HepG2 (cell line): Measurements from ENCODE around the gene AGTRAP. TPM values are rescaled to one million over a fixed set of nuclear protein-coding genes. Genes with fewer than 3 reads are reported as not detected.

Source experiments
- CBX1 ChIP-seq: IDR thresholded peaks from one replicate; pipeline ENCODE4 v1.6.1; 2016; ENCODE audit warnings: antibody characterized with exemption, low read depth
- NFATC3 ChIP-seq: sonication (generic); formaldehyde crosslinking; IDR thresholded peaks from 2 replicates; pipeline ENCODE4 v1.5.1; 2020; ENCODE audit warnings: mild to moderate bottlenecking, missing genetic modification reagents
- PHF21A ChIP-seq: sonication (generic); formaldehyde crosslinking; IDR thresholded peaks from 2 replicates; pipeline ENCODE4 v1.5.0; 2020; ENCODE audit warnings: mild to moderate bottlenecking, missing genetic modification reagents
- SNAPC4 ChIP-seq: sonication (generic); formaldehyde crosslinking; IDR thresholded peaks from 2 replicates; pipeline ENCODE4 v1.4.0; 2020; ENCODE audit warnings: mild to moderate bottlenecking, missing genetic modification reagents
- TCF12 ChIP-seq, 2 experiments: fragments of 450-650 bp in 1 of 2; sonication (generic) in 1 of 2; formaldehyde crosslinking in 1 of 2; IDR thresholded peaks; 2 replicates each; pipeline versions ENCODE4 v1.6.1 to v1.8.0; 2017 to 2022; ENCODE audit warnings: antibody characterized with exemption in 1 of 2, mild to moderate bottlenecking in 1 of 2, missing genetic modification reagents in 1 of 2, moderate library complexity in 1 of 2
- USF2 ChIP-seq, 2 experiments: sonication (generic) in 1 of 2; formaldehyde crosslinking in 1 of 2; IDR thresholded peaks; 2 replicates each; pipeline versions ENCODE4 v1.5.1 to v1.6.1; 2011 to 2020; ENCODE audit warnings: borderline replicate concordance in 1 of 2, low read depth in 1 of 2, low read length in 1 of 2, mild to moderate bottlenecking in 1 of 2, missing genetic modification reagents in 1 of 2, moderate library complexity in 1 of 2
- polyA plus RNA-seq, 8 experiments: library from polyadenylated mRNA; depleted of rRNA in 3 of 8; stranded (reverse) in 7 of 8; unstranded in 1 of 8; fragments of >200 nt; fragmentation: Illumina TruSeq in 4 of 8; extraction: Trizol in 4 of 8; gene quantifications; 2 replicates each; pipeline versions ENCODE4 v1.2.1 to v1.2.3, GENCODE V29; 2011 to 2016; ENCODE audit warnings: low read depth in 4 of 8, missing spikeins in 1 of 8, mixed read lengths in 1 of 8; ENCODE audit not compliant: insufficient read depth in 1 of 8
- total RNA-seq, 5 experiments: library from RNA; depleted of rRNA; stranded (reverse); fragments of >200 nt; fragmentation: Illumina TruSeq; extraction: Trizol; gene quantifications; 2 replicates each; pipeline ENCODE4 v1.2.3, GENCODE V29; 2016; ENCODE audit warnings: low read depth in 1 of 5
- TF ChIP-seq, protein P1 (sequence below): sonication (generic); formaldehyde crosslinking; IDR thresholded peaks from 2 replicates; pipeline ENCODE4 v1.4.0; 2020; ENCODE audit warnings: mild to moderate bottlenecking, missing genetic modification reagents

The AGTRAP gene
- total and polyA plus RNA-seq, 2 of the 13 experiments (the other 11 are each of a cell fraction or from before 2014, with no cell fraction given): 28.3 to 32.0 TPM

DNA sequence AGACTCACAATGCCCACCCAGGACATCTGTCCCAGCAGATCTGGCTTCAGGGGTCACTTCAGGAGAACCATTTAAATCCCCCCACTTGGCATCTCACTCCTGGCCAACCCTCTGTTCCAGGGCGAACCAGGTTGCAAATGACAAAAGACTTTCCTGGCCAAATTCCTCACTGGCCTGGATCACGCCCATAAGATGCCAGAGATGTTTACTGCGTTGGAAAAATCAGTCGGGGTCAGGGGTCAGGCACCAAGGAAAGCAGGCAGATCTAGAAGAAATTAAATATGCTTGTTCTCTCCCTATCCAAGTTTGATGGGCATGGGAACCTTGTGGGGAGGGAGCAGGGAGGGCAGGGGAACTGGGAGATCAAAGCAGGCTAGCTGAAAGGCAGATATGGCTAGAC lies 14.6 kb upstream of the AGTRAP start (continued):
- TF ChIP-seq SNAPC4 (CRISPR knock-in tag) (no peak), PHF21A (CRISPR knock-in tag) (no peak), TCF12 (IDR thresholded peaks at IDR 0.05) (no peak), TCF12 (CRISPR knock-in tag; IDR thresholded peaks at IDR 0.05) (no peak), NFATC3 (CRISPR knock-in tag) (no peak), USF2 (IDR thresholded peaks at IDR 0.05; ENCODE audit: low read depth, low read length) (no peak), USF2 (CRISPR knock-in tag; IDR thresholded peaks at IDR 0.05; ENCODE audit: borderline replicate concordance) (no peak), CBX1 (no peak)
- TF ChIP-seq, protein P1, sequence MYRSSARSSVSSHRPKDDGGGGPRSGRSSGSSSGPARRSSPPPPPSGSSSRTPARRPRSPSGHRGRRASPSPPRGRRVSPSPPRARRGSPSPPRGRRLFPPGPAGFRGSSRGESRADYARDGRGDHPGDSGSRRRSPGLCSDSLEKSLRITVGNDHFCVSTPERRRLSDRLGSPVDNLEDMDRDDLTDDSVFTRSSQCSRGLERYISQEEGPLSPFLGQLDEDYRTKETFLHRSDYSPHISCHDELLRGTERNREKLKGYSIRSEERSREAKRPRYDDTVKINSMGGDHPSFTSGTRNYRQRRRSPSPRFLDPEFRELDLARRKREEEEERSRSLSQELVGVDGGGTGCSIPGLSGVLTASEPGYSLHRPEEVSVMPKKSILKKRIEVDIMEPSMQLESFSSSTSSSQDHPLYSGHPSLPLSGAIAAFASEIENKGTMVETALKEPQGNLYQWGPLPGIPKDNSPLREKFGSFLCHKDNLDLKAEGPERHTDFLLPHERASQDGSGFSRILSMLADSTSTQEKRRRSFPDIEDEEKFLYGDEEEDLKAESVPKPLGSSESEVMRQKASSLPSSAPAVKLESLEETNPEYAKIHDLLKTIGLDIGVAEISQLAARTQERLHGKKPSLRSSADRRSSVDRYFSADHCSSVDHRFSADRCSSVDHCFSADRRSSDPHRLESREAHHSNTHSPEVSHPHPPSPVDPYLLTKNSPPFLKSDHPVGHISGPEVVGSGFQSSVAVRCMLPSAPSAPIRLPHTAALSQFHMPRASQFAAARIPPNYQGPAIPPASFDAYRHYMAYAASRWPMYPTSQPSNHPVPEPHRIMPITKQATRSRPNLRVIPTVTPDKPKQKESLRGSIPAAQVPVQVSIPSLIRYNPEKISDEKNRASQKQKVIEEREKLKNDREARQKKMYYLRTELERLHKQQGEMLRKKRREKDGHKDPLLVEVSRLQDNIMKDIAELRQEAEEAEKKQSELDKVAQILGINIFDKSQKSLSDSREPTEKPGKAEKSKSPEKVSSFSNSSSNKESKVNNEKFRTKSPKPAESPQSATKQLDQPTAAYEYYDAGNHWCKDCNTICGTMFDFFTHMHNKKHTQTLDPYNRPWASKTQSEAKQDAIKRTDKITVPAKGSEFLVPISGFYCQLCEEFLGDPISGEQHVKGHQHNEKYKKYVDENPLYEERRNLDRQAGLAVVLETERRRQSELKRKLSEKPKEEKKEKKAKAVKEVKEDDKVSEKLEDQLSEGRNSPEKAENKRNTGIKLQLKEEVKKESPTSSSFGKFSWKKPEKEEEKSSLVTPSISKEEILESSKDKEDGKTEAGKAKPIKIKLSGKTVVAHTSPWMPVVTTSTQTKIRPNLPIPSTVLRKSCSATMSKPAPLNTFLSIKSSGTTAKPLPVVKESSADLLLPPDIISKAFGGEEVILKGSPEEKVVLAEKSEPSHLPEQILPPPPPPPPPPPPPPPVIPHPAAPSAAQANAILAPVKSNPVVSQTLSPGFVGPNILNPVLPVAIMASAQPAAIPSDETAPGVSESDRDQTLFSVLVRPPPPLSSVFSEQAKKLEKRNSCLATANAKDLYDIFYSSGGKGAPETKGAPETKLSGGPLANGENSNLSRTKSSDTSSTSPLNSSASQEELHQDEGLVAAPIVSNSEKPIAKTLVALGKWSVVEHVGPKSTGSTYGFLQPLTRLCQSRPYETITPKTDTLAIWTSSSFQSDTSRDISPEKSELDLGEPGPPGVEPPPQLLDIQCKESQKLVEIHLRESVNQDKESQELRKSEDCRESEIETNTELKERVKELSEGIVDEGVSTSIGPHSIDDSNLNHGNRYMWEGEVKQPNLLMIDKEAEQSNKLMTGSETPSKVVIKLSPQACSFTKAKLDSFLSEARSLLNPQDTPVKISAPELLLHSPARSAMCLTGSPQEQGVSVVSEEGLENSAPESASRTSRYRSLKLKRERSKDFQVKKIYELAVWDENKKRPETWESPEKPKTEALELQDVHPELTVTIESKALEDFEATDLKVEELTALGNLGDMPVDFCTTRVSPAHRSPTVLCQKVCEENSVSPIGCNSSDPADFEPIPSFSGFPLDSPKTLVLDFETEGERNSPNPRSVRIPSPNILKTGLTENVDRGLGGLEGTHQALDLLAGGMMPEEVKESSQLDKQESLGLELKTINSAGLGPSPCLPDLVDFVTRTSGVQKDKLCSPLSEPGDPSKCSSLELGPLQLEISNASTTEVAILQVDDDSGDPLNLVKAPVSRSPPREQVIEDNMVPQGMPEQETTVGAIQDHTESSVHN: no peak
